Peyer's patch (tissue), 4 donors: ENCODE results near the gene MINPP1. TPM values are rescaled to one million over a fixed set of nuclear protein-coding genes. Genes with fewer than 3 reads are reported as not detected.

Source experiments
- DNase-seq, 3 donors: peaks; one replicate each; pipeline ENCODE4 v3.0.0-alpha.2; 2017 to 2019
- H3K27ac ChIP-seq, 4 donors: fragments of 200-600 bp; sonication (generic); one replicate each; pipeline ENCODE4 v1.5.1; 2016 to 2019
- H3K27me3 ChIP-seq, 2 donors: fragments of 200-600 bp; sonication (generic); one replicate each; pipeline ENCODE4 v1.5.1; 2019
- H3K36me3 ChIP-seq, 3 donors: fragments of 200-600 bp; sonication (generic); one replicate each; pipeline ENCODE4 v1.5.1; 2016 to 2019
- H3K4me1 ChIP-seq, 4 donors: fragments of 200-600 bp; sonication (generic); one replicate each; pipeline ENCODE4 v1.5.1; 2016 to 2019
- H3K4me3 ChIP-seq, 4 donors: fragments of 200-600 bp; sonication (generic); 1 replicate in 3 of 4; 2 replicates in 1 of 4; pipeline ENCODE4 v1.5.1; 2016 to 2019; ENCODE audit warnings: mild to moderate bottlenecking in 1 of 4
- H3K9me3 ChIP-seq, 4 donors: fragments of 200-600 bp; sonication (generic); one replicate each; pipeline ENCODE4 v1.5.1; 2016 to 2019; ENCODE audit warnings: mild to moderate bottlenecking in 1 of 4
- POLR2A ChIP-seq, 2 donors: fragments of 450-650 bp; IDR thresholded peaks; one replicate each; pipeline ENCODE4 v1.5.1; 2017; ENCODE audit warnings: antibody characterized with exemption in 2 of 2, mild to moderate bottlenecking in 2 of 2, moderate library complexity in 2 of 2
- total RNA-seq, 4 donors: library from RNA; depleted of rRNA; stranded (reverse); fragments of >200 nt; gene quantifications; one replicate each; pipeline ENCODE4 v1.1.0, GENCODE V29; 2016
- TF ChIP-seq, protein P1 (sequence below), 6 experiments: fragments of 450-650 bp in 4 of 6; fragments of 200-600 bp in 2 of 6; sonication (generic) in 1 of 6; IDR thresholded peaks; one replicate each; pipeline ENCODE4 v1.5.1; 2017 to 2019; ENCODE audit warnings: antibody characterized with exemption in 6 of 6, mild to moderate bottlenecking in 3 of 6, moderate library complexity in 1 of 6

Gene MINPP1
- total RNA-seq, 4 donors from 2014 or later: 5.8 to 35.2 (median 20.6) TPM

DNA sequence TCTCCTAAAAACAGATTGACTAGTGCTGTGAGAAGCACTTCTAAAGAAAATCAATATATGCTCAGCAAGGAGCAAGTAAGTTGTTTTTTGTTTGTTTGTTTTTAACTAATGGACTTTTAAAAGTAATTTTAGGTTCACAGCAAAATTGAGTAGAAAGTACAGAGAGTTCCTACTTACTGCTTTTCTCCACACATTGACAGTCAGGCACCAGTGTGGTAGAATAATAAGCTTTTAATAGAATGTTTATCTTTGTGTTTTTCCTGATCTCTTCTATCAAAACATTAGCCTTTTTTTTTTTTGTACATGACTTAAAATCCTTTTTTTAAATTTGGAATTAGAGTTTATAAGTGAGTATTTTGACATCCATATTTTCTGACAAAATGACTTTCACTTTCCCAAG, 28.0 kb downstream of the MINPP1 start:
- Histone ChIP-seq H3K9me3 (no peaks in the 10 kb centered on the region), H3K4me1 (no peaks in the 10 kb centered on the region), H3K27me3 (no peaks in the 10 kb centered on the region), H3K36me3 (peaks cover 0 to 11% (median 0%) of the 10 kb centered on the region in 3 donors), H3K4me3 (no peak overlapping the region), H3K27ac (peak overlapping the region in 2 of 4 donors; percentile 46 to 53)
- TF ChIP-seq POLR2A (IDR thresholded peaks at IDR 0.05): no peak
- TF ChIP-seq, protein P1, sequence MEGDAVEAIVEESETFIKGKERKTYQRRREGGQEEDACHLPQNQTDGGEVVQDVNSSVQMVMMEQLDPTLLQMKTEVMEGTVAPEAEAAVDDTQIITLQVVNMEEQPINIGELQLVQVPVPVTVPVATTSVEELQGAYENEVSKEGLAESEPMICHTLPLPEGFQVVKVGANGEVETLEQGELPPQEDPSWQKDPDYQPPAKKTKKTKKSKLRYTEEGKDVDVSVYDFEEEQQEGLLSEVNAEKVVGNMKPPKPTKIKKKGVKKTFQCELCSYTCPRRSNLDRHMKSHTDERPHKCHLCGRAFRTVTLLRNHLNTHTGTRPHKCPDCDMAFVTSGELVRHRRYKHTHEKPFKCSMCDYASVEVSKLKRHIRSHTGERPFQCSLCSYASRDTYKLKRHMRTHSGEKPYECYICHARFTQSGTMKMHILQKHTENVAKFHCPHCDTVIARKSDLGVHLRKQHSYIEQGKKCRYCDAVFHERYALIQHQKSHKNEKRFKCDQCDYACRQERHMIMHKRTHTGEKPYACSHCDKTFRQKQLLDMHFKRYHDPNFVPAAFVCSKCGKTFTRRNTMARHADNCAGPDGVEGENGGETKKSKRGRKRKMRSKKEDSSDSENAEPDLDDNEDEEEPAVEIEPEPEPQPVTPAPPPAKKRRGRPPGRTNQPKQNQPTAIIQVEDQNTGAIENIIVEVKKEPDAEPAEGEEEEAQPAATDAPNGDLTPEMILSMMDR (IDR thresholded peaks at IDR 0.05): no peak
- no peak for DNase-seq

DNA sequence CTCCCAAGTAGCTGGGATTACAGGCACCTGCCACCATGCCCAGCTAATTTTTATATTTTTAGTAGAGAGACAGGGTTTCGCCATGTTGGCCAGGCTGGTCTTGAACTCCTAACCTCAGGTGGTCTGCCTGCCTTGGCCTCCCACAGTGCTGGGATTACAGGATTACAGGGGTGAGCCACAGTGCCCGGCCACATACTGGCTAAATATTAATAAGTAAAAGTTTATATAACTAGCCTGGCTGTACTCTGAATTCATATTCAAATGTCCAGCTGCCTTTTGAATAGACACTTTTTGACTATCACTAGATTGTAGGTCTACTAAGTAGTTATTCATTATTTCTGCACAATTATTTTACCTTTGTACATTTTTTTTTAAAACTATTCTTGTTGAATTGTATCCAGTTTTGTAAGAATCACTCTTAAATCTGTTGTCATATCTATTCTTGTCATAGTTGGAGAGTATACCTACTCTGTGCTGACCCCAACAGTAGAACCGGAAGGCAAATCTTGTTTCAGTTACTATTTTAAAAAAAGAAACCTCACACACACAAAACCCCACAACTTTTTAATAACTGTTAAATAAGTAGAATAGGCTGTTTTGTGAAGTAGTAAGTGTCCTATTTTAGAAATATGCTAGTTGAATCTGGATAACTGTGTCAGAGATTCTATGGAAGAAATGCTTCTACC, 29.6 kb downstream of the MINPP1 start:
- H3K27me3 ChIP-seq: no peaks in the 10 kb centered on the region
- H3K4me3 ChIP-seq: no peak overlapping the region
- peak overlapping the region in 1 of 4 donors; percentile 15 for H3K27ac ChIP-seq
- H3K9me3 ChIP-seq: no peaks in the 10 kb centered on the region
- no peak for DNase-seq
- H3K36me3 ChIP-seq: peaks cover 0 to 11% (median 0%) of the 10 kb centered on the region in 3 donors
- H3K4me1 ChIP-seq: no peaks in the 10 kb centered on the region
- no peak for TF ChIP-seq POLR2A (IDR thresholded peaks at IDR 0.05)
- TF ChIP-seq, protein P1 (IDR thresholded peaks at IDR 0.05): no peak

DNA sequence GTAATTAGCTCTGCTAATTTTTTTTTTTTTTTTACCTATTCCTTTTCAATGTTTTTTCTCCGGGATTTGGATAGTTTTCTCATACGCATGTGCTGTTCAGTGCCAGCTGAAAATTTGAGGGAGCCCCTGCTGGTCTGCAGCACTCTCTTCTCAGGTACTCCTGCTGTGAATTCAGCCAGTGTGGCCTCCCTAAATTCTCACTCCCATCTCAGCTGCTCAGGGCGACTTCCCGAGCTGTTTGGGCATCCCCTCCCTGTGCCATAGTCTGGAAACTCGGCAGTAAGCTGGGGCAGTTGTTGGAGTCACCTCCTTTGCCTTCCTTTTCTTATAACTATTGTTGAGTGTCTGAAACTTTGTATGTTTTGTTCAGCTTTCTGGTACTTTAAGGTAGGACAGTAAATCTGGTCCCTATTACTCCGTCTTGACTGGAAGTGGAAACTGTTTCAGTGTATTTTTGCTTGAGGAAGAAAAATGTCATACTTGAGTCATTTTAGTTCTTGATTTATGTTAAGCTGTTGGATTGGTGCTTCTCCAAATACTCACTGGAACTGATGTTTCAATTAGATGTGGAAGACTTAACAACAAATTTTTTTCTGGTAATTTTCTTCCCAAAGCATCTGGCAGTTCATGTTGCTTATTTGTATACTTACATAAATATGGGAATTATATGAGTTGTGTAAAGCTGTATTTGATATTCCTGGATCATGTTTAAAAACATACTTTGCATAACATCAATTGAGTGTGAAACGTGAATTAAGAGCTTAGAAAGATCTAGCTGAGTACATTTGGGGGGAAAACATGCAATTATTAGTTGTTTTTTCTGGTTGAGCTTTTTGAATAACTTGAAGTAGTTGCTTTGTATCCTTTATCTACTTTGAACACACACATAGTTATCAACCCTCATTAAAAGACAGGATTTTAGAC, 33.7 kb downstream of the MINPP1 start:
- Histone ChIP-seq H3K9me3 (peaks cover 0 to 4% (median 0%) of the 10 kb centered on the region in 4 donors), H3K4me1 (no peaks in the 10 kb centered on the region), H3K27ac (no peak overlapping the region), H3K4me3 (no peak overlapping the region), H3K27me3 (no peaks in the 10 kb centered on the region), H3K36me3 (peaks cover 0 to 14% (median 0%) of the 10 kb centered on the region in 3 donors)
- TF ChIP-seq, protein P1 (IDR thresholded peaks at IDR 0.05): no peak
- no peak for TF ChIP-seq POLR2A (IDR thresholded peaks at IDR 0.05)
- no peak for DNase-seq

- TF ChIP-seq POLR2A (IDR thresholded peaks at IDR 0.05): no peak
- TF ChIP-seq, protein P1 (IDR thresholded peaks at IDR 0.05): no peak
- Histone ChIP-seq H3K9me3 (peaks cover 0 to 6% (median 0%) of the 10 kb centered on the region in 4 donors), H3K4me1 (no peaks in the 10 kb centered on the region), H3K36me3 (peaks cover 0 to 19% (median 0%) of the 10 kb centered on the region in 3 donors), H3K27me3 (no peaks in the 10 kb centered on the region), H3K4me3 (no peak overlapping the region), H3K27ac (no peak overlapping the region)
- DNase-seq: no peak
These were observed 36.4 kb downstream of the MINPP1 start for GRCh38 chr10:87541114-87541513.

GRCh38 chr10:87544721-87545120, 40.0 kb downstream of the MINPP1 start:
- no peak for DNase-seq
- Histone ChIP-seq H3K9me3 (peaks cover 0 to 6% (median 0%) of the 10 kb centered on the region in 4 donors), H3K27me3 (no peaks in the 10 kb centered on the region), H3K36me3 (peaks cover 0 to 19% (median 0%) of the 10 kb centered on the region in 3 donors), H3K4me1 (no peaks in the 10 kb centered on the region), H3K27ac (no peak overlapping the region), H3K4me3 (no peak overlapping the region)
- TF ChIP-seq, protein P1 (IDR thresholded peaks at IDR 0.05): no peak
